Activated CD4-positive, alpha-beta T cell treated with anti-CD3 and anti-CD28 coated beads, Interleukin-2, Interleukin-4, amounts not matched to agents 100 ng/mL and 50 ng/mL, durations not matched to agents 16 hours and 8 hours (primary cell): ENCODE results near the gene ZNF593.

Experiments used
- DNase-seq: peaks from one replicate; pipeline ENCODE4 v3.0.0-alpha.2; 2020; ENCODE audit warnings: low spot score

ZNF593 gene

GRCh38 chr1:26169198-26169554 lies 532 bp upstream of the ZNF593 start:
- DNase-seq: no peak

- DNase-seq: no peak
Observed at GRCh38 chr1:26170472-26170821, 739 bp downstream of the ZNF593 start.

- no peak for DNase-seq
Observed at GRCh38 chr1:26171084-26172072, 1.7 kb downstream of the ZNF593 start, which contains the start of gene ZNF593OS. TSS of gene ZNF593OS (minus strand) at chr1:26171832. CDS start at chr1:26171661, 171 bp downstream.

DNA sequence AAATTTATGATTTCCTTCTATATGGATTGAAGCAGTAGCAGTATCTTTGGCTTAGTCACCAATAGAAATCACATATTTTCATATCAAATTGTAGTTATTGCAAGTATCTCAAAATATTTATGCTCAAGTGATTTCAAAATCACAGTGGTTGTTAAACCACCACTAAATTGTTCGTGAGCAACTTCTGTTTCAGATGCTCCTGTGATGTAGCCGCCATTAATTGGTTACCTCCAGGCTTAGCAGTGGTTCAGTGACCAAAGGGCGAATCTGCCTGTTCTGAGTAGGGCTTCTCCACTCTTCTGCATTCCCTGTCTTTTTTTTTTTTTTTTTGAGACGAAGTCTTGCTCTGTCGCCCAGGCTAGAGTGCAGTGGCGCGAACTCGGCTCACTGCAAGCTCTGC lies 5.6 kb downstream of the ZNF593 start:
- no peak for DNase-seq

DNA sequence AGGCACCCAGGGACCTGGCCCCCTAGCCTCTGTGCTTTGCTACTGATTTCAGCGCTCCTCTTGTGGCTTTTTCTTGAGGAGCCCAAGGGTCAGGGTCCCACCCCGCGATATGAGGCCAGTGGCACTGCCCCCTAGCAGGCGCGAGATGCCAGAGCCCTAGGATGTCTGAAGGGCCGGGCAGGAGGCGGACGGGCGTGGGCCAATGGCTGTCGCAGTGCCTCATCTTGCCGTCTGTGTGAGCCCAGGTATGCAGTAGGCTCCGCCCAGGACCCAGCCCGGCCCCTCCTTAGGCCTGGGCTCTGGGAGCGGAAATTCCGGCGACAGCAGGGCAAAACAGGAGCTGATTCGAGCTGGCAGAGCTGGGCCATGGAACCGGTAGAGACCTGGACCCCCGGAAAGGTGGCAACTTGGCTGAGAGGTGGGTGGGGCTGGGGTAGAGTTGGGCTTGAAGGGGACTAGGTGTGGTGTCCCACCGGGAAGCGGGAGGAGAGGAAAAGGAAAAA lies 7.5 kb downstream of the ZNF593 start, which contains the start of gene CNKSR1:
Gene CNKSR1, plus strand, starts transcription at position 310 of the 503 bp plus-strand sequence. Its CDS starts 57 bp downstream, at position 367.
- no peak for DNase-seq

DNA sequence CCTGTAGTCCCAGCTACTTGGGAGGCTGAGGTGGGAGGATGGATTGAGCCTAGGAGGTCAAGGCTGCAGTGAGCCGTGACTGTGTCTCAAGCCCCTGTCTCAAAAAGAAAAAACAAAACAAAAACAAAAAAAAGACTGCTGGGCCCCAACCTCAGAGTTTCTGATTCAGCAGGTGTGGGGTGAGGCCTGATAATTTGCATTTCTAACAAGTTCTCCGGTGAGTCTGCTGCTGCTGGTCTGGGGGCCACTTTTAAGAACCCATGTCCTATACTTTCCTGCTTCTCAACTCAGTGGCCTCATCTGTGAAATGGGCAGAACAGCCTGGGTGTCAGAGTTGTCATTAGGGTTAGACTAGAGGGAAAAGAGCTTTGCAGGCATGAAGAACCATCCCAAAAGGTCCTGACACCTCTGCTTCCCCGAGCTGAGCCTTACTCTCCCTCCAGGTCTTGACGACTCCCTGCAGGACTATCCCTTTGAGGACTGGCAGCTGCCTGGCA lies 10.3 kb downstream of the ZNF593 start:
- DNase-seq: no peak

GRCh38 chr1:26181586-26182382 lies 12.1 kb downstream of the ZNF593 start:
- no peak for DNase-seq

DNA sequence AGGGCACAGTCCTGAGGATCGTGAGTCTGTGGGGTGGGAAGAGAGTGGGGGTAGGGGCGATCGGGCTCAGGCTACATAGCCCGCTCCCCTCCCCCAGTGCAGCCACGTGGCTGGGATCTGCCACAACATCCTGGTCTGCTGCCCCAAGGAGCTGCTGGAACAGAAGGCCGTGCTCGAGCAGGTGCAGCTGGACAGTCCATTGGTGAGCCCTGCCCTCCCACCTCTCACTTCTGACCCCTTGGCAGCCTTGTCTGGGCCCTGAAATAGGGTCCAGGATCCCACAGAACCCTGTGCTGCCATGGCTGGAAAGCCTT lies 12.6 kb downstream of the ZNF593 start:
- no peak for DNase-seq

- no peak for DNase-seq
Observed at GRCh38 chr1:26184086-26184485, 14.4 kb downstream of the ZNF593 start.

- no peak for DNase-seq
Observed at GRCh38 chr1:26184883-26185282, 15.2 kb downstream of the ZNF593 start.

DNA sequence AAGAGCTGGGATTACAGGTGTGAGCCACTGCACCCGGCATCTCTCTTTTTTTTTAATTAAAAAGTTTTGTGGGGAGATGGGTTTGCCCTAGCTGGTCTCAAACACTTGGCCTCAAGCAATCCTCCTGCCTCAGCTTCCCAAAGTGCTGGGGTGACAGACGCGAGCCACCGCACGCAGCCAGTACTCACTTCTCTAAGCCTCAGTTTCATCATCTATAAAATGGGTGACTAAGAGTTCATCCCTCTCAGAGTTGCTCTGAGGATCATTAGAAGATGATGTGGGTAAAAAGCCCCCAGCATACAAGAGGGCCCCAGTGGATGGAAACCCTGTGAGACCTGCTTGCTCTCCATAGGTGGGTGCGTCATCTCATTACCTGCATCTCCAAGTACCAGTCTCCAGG lies 18.2 kb downstream of the ZNF593 start:
- no peak for DNase-seq

DNA sequence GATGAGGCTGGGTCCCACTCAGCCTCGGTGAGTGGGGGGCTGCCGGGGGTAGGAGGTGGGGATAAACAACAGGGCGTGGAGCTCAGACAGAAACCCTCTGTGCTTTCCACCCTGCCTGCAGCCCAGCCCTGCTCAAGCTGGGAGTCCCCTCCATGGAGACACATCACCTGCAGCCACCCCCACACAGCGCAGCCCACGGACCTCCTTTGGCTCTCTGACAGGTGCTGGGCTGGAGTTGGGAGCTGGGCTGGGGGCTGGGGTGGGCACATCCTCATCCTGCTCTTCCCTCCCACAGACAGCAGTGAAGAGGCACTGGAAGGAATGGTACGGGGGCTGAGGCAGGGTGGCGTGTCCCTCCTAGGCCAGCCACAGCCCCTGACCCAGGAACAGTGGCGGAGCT lies 18.8 kb downstream of the ZNF593 start:
- DNase-seq: no peak

DNA sequence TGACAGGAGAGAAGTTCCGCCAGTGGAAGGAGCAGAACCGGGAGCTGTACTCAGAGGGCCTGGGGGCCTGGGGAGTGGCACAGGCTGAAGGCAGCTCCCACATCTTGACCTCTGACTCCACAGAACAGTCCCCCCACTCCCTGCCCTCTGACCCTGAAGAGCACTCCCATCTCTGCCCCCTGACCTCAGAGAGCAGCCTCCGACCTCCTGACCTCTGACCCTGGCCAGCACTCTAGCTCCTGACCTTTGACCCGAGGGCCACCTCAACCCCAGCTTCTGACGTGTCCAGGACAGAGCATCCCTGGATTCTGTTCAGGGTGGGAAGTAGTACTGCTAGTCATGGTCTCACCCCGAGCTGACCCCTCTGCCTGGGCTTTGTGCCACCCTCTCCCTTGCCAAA lies 19.6 kb downstream of the ZNF593 start:
- no peak for DNase-seq

DNA sequence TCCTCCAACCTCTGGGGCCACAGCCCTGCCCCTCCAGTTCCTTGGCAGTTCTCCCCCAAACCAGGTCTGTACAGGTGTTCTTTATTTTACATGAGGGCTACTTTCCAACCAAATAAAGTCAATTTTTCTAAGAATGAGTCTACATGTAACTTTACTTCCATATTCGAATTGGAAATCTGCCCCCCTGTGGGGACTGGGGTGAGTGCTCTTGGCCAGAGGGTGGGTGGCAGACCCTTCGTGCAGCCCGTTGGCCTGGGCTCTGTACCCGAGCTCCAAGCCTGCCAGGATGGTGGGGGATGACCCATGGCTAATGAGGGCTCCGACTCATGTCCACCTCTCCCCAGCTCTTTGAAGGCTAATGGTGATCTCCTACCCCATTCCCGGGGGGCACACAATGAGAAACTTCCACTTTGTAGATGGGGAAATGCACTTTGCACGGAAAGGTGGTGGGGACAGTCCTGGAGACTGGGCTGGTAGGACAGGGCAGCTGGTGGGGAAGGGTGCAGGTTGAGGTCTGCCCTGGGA lies 20.1 kb downstream of the ZNF593 start:
- no peak for DNase-seq

DNA sequence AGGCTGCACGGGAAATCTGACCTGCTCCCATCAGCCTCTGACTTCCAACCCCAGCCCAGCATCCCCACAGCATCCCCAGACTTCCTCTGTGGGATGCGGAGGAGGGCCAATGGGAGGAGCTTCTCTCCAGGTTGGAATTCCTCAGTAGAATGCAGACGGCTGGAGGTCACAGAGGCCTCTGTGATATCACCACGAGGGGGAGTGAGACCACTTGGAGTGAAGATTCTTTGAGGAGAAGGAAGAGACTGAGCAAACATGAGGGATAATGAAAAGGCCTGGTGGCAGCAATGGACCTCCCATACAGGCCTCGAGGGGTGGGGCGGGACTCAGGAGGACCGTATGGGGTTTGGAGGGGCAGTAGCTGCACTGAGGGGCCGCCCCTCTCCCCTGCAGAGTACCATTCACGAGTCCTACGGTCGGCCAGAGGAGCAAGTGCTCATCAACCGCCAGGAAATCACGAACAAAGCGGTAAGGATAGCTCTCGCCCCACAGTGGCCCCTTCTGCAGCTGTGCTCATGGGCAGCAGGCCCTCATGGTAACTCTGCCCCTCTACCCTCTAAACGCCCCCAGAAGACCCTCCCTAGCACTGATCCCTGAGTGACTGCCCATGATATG lies 20.8 kb downstream of the ZNF593 start, which contains the start of gene CATSPER4:
Gene CATSPER4, plus strand, starts transcription at position 230 of the 615 bp plus-strand sequence. Its CDS starts 26 bp downstream, at position 256.
- DNase-seq: no peak

GRCh38 chr1:26191739-26192138 lies 22.0 kb downstream of the ZNF593 start:
- no peak for DNase-seq

DNA sequence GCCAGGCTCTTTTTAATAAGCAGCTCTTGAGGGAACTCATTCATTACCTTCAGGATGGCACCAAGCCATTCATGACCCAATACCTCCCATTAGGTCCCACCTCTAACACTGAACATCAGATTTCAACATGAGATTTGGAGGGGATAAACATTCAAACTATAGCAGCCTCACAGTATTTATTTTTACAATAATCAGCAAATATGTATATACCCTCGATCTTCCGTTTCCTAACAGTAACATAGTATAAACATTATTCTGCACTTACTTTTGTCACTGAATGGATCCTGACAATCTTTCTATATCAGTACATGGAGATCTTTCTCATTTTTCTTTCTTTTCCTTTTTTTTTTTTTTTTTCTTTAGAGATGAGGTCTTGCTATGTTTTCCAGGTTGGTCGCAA lies 26.1 kb downstream of the ZNF593 start:
- no peak for DNase-seq

DNA sequence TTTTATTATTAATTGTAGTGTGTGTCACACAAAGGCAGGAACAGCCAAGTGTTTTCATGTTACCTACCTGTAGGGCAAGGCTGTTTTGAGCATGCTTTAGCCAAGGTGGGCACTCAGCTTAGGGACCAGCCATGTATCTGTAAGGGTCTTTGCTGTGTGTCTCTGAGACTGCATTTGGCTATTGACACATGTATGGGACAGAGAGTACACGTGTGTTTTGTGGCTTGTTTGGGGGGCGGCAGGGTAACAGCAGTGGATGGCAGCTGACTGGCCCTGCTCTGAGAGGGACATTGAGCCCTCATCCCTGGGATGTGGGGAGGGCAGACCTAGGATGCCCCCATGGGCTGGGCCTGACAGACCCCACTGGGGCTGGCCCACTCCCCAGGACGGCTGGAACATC lies 27.6 kb downstream of the ZNF593 start:
- no peak for DNase-seq

DNA sequence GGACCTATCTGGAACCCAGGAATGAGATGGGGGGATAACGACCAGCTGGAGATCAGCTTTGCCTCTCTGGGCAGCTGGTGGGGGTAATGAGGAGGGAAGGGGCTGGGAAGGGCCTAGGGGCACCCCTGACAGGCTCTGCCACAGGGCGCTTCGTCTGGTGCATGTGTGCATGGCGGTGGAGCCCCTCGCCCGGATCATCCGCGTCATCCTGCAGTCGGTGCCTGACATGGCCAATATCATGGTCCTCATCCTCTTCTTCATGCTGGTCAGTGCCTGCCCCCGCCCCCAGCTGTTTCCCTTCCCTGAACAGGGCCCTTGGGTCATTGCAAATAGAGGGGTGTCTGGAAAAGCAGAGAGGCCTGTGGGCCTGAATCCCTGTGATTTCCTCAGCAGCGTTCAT lies 28.1 kb downstream of the ZNF593 start:
- DNase-seq: no peak

DNA sequence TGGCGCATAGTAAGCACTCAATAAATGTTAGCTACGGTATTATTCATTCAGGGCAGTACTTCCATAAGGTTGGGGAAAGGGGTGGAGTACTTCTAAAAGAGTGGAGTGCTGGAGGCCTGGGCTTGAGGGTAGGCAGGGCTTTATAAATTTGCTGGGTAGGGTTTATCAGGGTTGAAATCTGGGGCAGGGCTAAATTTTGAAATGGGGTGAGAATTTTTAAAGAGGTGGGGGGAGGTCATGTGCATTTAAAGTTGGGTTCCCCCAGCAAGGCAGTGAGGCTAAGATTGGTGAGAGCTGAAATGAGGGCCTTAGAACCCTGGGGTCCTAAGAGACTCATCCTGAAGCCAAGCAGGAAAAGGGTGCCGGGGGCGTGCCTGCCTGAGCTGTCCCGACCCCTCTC lies 30.7 kb downstream of the ZNF593 start:
- no peak for DNase-seq

- DNase-seq: no peak
Observed at GRCh38 chr1:26203642-26204318, 34.1 kb downstream of the ZNF593 start.
